Hepatocyte (in vitro differentiated cells): ENCODE data around the gene PPP5C.

Experiments used
- EZH2 ChIP-seq: fragments of 200-600 bp; sonication (generic); IDR thresholded peaks from 2 replicates; pipeline ENCODE4 v1.6.1; 2016; ENCODE audit warnings: antibody characterized with exemption, mild to moderate bottlenecking, borderline replicate concordance
- EZH2phosphoT487 ChIP-seq: fragments of 200-600 bp; sonication (generic); IDR thresholded peaks from one replicate; pipeline ENCODE4 v1.6.1; 2018; ENCODE audit warnings: antibody characterized with exemption, mild to moderate bottlenecking, low read depth, moderate library complexity; ENCODE audit not compliant: unreplicated experiment, severe bottlenecking
- TF ChIP-seq, protein P1 (sequence below): fragments of 200-600 bp; sonication (generic); IDR thresholded peaks from 2 replicates; pipeline ENCODE4 v1.5.1; 2016; ENCODE audit warnings: antibody characterized with exemption, mild to moderate bottlenecking; ENCODE audit not compliant: poor library complexity

DNA sequence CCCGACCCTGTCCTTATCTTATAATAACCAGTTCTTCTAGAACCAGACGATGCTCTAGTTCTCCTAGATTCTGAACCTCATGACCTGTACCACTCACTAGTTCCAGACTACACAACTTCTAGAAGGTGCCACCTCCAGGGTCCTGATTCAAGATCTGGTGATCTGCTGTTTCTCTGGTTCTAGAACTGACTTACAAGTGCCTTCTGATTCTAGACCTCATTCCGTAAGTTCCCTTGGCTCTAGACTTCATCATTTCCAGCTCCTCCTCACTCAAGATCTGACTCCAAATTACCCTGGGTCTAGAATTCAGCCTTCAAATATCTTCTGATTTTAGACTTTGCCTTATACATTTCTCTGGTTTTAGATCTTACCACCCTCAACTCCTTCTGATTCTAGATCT lies 5.0 kb upstream of the PPP5C start:
- TF ChIP-seq, protein P1, sequence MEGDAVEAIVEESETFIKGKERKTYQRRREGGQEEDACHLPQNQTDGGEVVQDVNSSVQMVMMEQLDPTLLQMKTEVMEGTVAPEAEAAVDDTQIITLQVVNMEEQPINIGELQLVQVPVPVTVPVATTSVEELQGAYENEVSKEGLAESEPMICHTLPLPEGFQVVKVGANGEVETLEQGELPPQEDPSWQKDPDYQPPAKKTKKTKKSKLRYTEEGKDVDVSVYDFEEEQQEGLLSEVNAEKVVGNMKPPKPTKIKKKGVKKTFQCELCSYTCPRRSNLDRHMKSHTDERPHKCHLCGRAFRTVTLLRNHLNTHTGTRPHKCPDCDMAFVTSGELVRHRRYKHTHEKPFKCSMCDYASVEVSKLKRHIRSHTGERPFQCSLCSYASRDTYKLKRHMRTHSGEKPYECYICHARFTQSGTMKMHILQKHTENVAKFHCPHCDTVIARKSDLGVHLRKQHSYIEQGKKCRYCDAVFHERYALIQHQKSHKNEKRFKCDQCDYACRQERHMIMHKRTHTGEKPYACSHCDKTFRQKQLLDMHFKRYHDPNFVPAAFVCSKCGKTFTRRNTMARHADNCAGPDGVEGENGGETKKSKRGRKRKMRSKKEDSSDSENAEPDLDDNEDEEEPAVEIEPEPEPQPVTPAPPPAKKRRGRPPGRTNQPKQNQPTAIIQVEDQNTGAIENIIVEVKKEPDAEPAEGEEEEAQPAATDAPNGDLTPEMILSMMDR = no peak
- no peak for TF ChIP-seq EZH2phosphoT487
- TF ChIP-seq EZH2 = no peak
